WTC11 (cell line): Measurements from ENCODE around the gene TRIM3.

Experiments used
- ELF4 ChIP-seq: sonication (generic); formaldehyde crosslinking; IDR thresholded peaks from 2 replicates; pipeline ENCODE4 v1.8.1; 2022; ENCODE audit warnings: low read depth, mild to moderate bottlenecking, moderate library complexity, missing genetic modification reagents
- GTF2I ChIP-seq: fragments of 250-450 bp; sonication (Bioruptor Pico); conservative IDR thresholded peaks from 2 replicates; pipeline ENCODE4 v1.4.0; 2021; ENCODE audit warnings: mild to moderate bottlenecking
- NFYB ChIP-seq: sonication (generic); formaldehyde crosslinking; conservative IDR thresholded peaks from 2 replicates; pipeline ENCODE4 v1.8.0; 2022; ENCODE audit warnings: low read depth, missing genetic modification reagents
- NR3C1 ChIP-seq: sonication (generic); formaldehyde crosslinking; conservative IDR thresholded peaks from 2 replicates; pipeline ENCODE4 v1.8.1; 2023; ENCODE audit warnings: low read depth, mild to moderate bottlenecking, missing genetic modification reagents
- TEAD4 ChIP-seq: sonication (generic); formaldehyde crosslinking; IDR thresholded peaks from 2 replicates; pipeline ENCODE4 v1.8.0; 2022; ENCODE audit warnings: mild to moderate bottlenecking, missing genetic modification reagents
- ZNF232 ChIP-seq: sonication (generic); formaldehyde crosslinking; IDR thresholded peaks from 2 replicates; pipeline ENCODE4 v1.8.0; 2022; ENCODE audit warnings: mild to moderate bottlenecking, missing genetic modification reagents
- TF ChIP-seq, protein P1 (sequence below): fragments of 200-600 bp; IDR thresholded peaks from 2 replicates; pipeline ENCODE4 v1.8.0; 2022; ENCODE audit warnings: antibody characterized with exemption
- TF ChIP-seq, protein P2 (sequence below): sonication (generic); formaldehyde crosslinking; conservative IDR thresholded peaks from 2 replicates; pipeline ENCODE4 v1.8.1; 2022; ENCODE audit warnings: mild to moderate bottlenecking, missing genetic modification reagents

DNA sequence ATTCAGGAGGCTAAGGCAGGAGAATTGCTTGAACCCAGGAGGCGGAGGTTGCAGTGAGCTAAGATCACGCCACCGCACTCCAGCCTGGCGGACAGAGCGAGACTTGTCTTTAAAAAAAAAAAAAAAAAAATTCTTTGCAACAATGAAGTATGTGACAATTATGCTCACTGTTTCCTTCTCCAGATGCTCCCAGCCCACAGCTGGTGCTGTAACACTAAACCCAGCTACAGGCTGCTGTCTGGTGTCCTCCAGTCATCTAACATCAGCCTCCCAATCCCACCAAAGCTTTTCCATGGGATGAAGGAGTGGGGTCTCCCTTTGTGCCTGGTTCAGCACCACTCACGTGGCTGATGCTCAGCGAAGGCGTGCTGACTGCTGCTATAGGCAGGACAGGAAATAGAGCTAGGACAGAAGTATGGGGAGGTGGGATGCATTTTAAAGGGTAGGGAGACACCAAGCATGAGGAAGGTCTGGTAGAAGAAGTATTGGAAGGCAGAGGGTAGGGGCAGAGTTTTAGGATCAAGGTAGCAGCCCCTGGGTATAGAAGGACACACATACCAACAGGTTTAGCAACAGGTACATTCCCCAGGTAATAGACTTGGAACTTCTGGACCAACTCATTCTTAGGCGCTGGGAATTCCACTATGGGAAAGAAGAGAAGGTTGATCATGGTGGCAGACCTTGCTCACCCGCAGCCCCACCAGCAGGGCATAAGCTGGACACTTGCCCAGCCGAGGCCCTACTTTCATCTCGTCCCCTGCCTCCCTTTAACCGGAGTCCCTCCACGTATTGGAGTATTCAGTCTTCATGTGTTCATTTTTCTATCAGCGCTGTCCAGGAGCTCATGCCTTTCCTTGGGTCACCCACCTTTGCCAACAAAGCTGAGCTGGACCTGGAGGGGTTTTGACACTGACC, 73.1 kb downstream of the TRIM3 start:
- TF ChIP-seq, protein P1, sequence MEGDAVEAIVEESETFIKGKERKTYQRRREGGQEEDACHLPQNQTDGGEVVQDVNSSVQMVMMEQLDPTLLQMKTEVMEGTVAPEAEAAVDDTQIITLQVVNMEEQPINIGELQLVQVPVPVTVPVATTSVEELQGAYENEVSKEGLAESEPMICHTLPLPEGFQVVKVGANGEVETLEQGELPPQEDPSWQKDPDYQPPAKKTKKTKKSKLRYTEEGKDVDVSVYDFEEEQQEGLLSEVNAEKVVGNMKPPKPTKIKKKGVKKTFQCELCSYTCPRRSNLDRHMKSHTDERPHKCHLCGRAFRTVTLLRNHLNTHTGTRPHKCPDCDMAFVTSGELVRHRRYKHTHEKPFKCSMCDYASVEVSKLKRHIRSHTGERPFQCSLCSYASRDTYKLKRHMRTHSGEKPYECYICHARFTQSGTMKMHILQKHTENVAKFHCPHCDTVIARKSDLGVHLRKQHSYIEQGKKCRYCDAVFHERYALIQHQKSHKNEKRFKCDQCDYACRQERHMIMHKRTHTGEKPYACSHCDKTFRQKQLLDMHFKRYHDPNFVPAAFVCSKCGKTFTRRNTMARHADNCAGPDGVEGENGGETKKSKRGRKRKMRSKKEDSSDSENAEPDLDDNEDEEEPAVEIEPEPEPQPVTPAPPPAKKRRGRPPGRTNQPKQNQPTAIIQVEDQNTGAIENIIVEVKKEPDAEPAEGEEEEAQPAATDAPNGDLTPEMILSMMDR = no peak
- no peak for TF ChIP-seq NR3C1
- no peak for TF ChIP-seq ZNF232 (CRISPR knock-in tag)
- TF ChIP-seq TEAD4 (CRISPR knock-in tag) = no peak
- no peak for TF ChIP-seq GTF2I
- TF ChIP-seq NFYB = no peak
- no peak for TF ChIP-seq ELF4 (CRISPR knock-in tag)
- TF ChIP-seq, protein P2, sequence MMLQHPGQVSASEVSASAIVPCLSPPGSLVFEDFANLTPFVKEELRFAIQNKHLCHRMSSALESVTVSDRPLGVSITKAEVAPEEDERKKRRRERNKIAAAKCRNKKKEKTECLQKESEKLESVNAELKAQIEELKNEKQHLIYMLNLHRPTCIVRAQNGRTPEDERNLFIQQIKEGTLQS (CRISPR knock-in tag) = no peak
